ENCODE data around the gene SLC29A2. TPM values are rescaled to one million over a fixed set of nuclear protein-coding genes. Genes with fewer than 3 reads are reported as not detected.

SLC29A2 gene
- total RNA-seq, 1 experiment from 2014 or later, result 40.4 TPM

DNA sequence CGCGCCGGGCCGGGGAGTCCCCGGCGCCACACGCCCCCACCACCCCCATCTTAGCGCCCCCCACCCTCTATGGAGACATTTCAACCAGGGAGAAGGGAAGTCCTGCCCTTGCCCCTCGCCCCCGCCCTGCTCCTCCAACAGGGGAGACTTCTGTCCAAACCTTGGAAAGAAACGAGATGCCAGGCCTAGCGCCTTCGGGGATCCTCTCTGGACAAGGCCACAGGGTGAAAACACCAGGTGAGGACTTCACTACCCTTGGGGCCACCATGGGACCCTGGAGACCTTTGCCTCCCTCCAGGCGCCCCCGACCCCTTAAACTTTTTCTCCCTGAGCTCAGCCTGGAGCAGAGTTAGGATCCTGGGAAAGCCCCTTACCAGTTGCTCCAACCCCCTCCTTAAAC lies 37.7 kb upstream of the SLC29A2 start:
- Mint-ChIP-seq H3K4me3 (ENCODE audit: low read depth, unreplicated experiment) (no peak overlapping the region), H3K4me1 (ENCODE audit: low read depth, unreplicated experiment) (no peaks in the 10 kb centered on the region), H3K27ac (ENCODE audit: unreplicated experiment) (no peak overlapping the region), H3K36me3 (ENCODE audit: insufficient read depth, unreplicated experiment) (no peaks in the 10 kb centered on the region), H3K9me3 (ENCODE audit: low read depth, unreplicated experiment) (no peaks in the 10 kb centered on the region), H3K27me3 (ENCODE audit: unreplicated experiment) (peaks cover 97% of the 10 kb centered on the region)
- no TSS peak for BruUV-seq (replicated peaks)
- no peak for DNase-seq
- intact Hi-C loops (cut with micrococcal nuclease; ENCODE audit: unreplicated experiment), result no loop called here
- no peak for TF ChIP-seq CTCF (IDR thresholded peaks at IDR 0.05; ENCODE audit: unreplicated experiment)
- CTCF ChIA-PET, result interaction anchor here (1.4 to 1.7 kb wide), 3 partner anchors 12 to 269 kb away, joined by 3 to 9 read pairs (median 6); partner anchors contain the start of genes MRPL11 and RBM4B

- no peak overlapping the region for H3K27ac Mint-ChIP-seq (ENCODE audit: unreplicated experiment)
- CTCF ChIA-PET, result interaction anchor here (0.5 to 1.8 kb wide), 6 partner anchors 10 to 384 kb away, joined by 3 to 9 read pairs (median 4); partner anchors contain the start of genes MRPL11 and RBM4B
Measured at GRCh38 chr11:66408488-66409214, 37.1 kb upstream of the SLC29A2 start.

GRCh38 chr11:66407651-66408050 lies 36.1 kb upstream of the SLC29A2 start:
- Mint-ChIP-seq H3K27ac (ENCODE audit: unreplicated experiment) (no peak overlapping the region), H3K27me3 (ENCODE audit: unreplicated experiment) (peaks cover 97% of the 10 kb centered on the region), H3K4me3 (ENCODE audit: low read depth, unreplicated experiment) (no peak overlapping the region), H3K4me1 (ENCODE audit: low read depth, unreplicated experiment) (no peaks in the 10 kb centered on the region), H3K36me3 (ENCODE audit: insufficient read depth, unreplicated experiment) (no peaks in the 10 kb centered on the region), H3K9me3 (ENCODE audit: low read depth, unreplicated experiment) (no peaks in the 10 kb centered on the region)
- intact Hi-C loops (cut with micrococcal nuclease; ENCODE audit: unreplicated experiment), result loop anchor here (1.0 kb wide), 1 partner anchor 23 kb away; no protein-coding TSS in a partner anchor
- no peak for DNase-seq
- no TSS peak for BruUV-seq (replicated peaks)
- CTCF ChIA-PET, result interaction anchor here (1.8 kb wide), 1 partner anchor 11 kb away, joined by 5 read pairs; no protein-coding TSS in a partner anchor
- no peak for TF ChIP-seq CTCF (IDR thresholded peaks at IDR 0.05; ENCODE audit: unreplicated experiment)

More at GRCh38 chr11:66408488-66409214, 37.1 kb upstream of the SLC29A2 start:
- Mint-ChIP-seq H3K4me3 (ENCODE audit: low read depth, unreplicated experiment) (peak overlapping the region; percentile 47), H3K27me3 (ENCODE audit: unreplicated experiment) (peaks cover 97% of the 10 kb centered on the region), H3K4me1 (ENCODE audit: low read depth, unreplicated experiment) (no peaks in the 10 kb centered on the region), H3K9me3 (ENCODE audit: low read depth, unreplicated experiment) (no peaks in the 10 kb centered on the region), H3K36me3 (ENCODE audit: insufficient read depth, unreplicated experiment) (no peaks in the 10 kb centered on the region)
- peak; percentile 99 for TF ChIP-seq CTCF (IDR thresholded peaks at IDR 0.05; ENCODE audit: unreplicated experiment)
- intact Hi-C loops (cut with micrococcal nuclease; ENCODE audit: unreplicated experiment), result loop anchor here (1.0 kb wide), 1 partner anchor 22 kb away; no protein-coding TSS in a partner anchor
- peak; percentile 93 for DNase-seq
- BruUV-seq (replicated peaks), result no TSS peak

GRCh38 chr11:66393954-66394353 lies 22.4 kb upstream of the SLC29A2 start:
- TF ChIP-seq CTCF (IDR thresholded peaks at IDR 0.05; ENCODE audit: unreplicated experiment), result no peak
- H3K27ac Mint-ChIP-seq (ENCODE audit: unreplicated experiment), result no peak overlapping the region
- no peaks in the 10 kb centered on the region for H3K9me3 Mint-ChIP-seq (ENCODE audit: low read depth, unreplicated experiment)
- CTCF ChIA-PET, result no interaction called here
- H3K4me1 Mint-ChIP-seq (ENCODE audit: low read depth, unreplicated experiment), result no peaks in the 10 kb centered on the region
- intact Hi-C loops (cut with micrococcal nuclease; ENCODE audit: unreplicated experiment), result no loop called here
- peaks cover 34% of the 10 kb centered on the region for H3K27me3 Mint-ChIP-seq (ENCODE audit: unreplicated experiment)
- no peaks in the 10 kb centered on the region for H3K36me3 Mint-ChIP-seq (ENCODE audit: insufficient read depth, unreplicated experiment)
- no peak for DNase-seq
- no peak overlapping the region for H3K4me3 Mint-ChIP-seq (ENCODE audit: low read depth, unreplicated experiment)
- BruUV-seq (replicated peaks), result no TSS peak
